GM21723 (cell line): ENCODE data around the gene ADPRM.
A peak's percentile ranks its signal among the peaks of the same experiment; 100 is the strongest.
"Not testable (repeated sequence)": the region's sequence is repeated elsewhere in the genome, so short reads cannot be mapped to it uniquely, and the experiment has no call there.

ENCODE experiments used
- ATAC-seq: cut with Tn5 transposase; IDR thresholded peaks from one replicate; pipeline ENCODE4 v1.9.1; 2021; ENCODE audit warnings: mild to moderate bottlenecking, moderate library complexity; ENCODE audit not compliant: unreplicated experiment

The ADPRM gene

DNA sequence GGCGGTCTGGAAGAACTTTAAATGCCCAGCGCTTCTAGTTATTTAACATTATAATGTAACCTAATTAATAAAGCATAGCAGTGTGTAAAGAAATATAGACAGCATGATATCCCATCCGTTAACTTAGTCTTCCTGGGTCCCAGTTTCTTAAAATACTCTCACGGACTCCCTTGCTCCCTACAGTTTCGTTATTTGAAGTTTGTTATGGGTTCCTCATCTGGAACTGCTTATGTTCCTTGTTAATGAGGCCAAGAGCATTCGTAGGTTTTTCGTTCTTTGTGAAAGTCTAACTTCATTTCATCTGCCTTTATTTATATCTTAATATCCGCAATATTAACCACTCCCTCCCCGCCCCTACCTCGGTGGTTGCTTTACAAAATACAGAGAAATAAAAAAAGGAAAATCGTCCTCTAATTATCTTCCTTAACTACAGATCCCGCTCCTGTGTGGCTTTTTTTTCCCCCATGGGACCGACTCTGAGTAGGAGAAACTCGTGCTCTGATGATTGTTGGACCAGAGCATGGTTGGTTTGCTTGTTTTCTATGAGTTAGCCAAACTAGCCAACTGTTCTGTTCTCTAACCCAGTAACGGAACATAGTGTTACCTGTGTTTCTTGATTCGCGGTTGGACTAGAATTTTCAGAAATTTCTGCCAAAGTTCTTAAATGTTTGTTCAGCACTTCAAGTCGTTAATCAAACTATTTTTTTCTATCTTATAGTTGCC lies 863 bp downstream of the ADPRM start:
- no peak for ATAC-seq

DNA sequence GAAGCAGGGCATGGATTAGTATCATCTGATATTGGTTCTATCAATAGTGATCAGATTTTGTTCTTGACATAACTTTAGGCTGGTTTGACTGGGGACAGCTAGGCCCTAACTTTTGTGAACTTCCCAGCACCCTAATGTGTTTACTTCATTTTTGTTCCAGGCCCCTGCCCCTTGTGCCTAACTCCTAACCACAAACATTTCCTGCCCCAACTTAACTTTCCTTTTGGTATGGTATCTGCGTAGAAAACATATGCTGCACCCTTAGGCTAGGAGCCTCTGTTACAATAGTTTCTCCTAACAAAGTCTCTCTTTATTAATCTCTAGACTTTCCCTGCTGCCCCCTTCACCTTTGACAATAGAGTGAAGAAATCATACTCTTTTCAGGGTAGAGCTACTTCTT lies 2.5 kb downstream of the ADPRM start:
- no peak for ATAC-seq

DNA sequence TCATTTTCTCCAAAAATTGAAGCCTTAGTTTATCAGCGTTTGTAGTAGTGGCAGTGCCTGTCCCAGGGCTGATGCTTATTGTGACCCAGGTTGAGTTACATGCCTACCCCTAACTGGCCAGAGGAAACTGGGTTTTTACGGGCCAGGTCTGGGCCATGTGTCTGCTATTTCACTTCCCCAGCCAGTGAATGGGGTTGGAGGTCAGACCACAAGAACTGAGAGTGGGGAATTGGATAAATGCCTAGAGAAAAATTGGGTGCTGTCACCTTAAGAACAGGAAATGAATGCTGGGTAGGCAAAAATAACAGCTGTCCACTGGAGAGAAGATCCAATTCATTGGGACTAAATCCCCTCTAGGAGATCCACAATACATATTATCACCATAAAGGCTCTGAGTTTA lies 5.2 kb downstream of the ADPRM start:
- no peak for ATAC-seq

DNA sequence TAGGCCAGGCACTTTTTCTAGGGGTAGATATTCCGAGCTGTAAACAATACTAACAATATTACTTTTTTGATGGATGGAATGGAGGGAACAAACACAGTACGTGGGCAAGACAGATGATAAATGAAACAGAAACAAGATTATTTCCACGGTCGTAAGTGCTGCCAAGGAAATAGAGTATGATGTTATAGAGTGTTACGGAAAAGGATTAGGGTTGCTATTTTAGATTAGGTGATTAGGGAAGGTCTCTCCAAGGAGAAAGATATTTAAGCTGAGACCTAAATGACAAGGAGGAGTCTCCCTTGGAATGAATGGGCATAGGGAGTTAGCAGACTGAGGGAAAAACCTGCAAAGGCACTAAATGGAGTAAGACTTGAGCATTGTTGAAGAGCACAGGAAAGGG lies 8.3 kb downstream of the ADPRM start:
- no peak for ATAC-seq

DNA sequence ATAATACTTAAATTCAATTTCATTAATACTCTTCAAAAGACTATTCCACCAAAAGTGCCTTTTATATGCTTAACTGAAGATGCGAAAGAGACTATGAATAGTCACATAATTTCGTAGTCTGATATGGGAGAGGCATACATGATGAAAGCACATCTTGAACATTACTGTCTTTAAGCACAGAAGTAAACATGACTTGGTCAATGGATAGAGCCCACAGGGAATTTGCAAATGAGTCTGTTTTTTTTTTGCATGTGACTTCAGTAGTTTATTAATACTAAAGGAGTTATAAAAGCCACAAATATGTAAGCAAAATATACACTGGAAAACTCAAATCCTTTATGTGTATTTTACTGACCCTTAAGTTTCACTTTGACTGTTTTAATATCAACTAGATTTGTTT lies 15.9 kb downstream of the ADPRM start:
- ATAC-seq, result no peak

DNA sequence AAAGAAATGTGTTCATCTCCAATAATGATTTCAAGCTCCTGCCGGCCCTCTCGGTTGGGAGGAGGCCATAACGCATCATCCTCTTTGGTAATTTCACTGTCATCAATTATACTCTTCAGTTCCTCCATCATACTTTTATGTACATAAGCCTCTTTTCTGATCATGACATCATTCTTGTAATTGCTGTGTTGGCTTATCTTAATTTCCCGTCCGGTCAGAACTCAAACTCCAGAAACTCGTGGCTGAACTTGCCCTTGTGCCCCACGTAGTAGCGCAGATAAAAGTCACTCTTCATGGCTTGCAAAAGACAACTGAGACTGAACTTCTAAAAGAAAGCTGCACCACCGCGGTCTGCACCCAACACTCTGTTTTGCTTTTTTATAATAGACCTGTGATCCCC lies 18.8 kb downstream of the ADPRM start:
- no peak for ATAC-seq

DNA sequence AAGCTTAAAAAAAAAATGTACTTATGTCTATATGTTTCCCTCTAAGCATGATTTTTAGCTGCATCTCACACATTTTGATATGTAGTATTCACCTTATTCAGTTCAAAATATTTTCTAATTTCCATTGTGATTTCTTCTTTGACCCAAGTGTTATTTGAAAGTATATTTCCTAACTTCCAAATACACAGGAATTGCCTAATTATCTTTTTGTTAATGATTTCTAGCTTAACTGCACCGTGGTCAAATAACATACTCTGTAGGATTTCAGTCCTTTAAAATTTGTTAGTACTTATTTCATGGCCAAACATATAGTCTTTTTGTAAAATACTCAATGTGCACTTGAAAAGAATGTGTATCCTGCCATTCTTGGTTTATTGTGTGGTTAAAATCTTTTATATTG lies 21.2 kb downstream of the ADPRM start:
- no peak for ATAC-seq

DNA sequence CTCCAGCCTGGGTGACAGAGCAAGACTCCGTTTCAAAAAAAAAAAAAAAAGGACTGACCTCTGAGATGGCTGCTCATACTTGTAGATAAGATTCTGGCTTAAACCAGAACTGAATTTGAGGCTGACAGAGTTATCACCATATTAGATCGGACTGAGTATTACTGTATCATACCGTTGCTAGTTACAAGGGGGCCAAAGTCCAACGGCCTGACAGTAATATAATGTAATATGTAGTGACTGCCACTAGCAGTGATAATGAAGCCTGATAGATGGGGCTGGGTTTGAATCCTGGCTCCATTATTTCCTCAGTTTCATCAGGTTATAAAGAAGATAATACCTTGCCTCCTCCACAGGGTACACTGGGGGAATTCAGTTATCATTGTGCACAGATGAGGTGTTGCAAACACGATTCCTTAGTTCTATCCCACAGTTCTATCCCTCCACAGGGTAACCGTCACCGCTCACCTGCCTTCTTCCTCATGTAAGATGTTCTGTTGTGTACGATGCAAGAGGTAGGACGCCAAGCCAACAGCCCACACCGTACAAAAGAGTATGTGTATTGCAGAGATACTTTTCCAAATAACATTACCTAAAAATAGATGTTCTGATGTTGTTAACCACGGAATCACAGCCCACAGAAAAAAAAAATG lies 27.3 kb downstream of the ADPRM start:
- ATAC-seq, result no peak

DNA sequence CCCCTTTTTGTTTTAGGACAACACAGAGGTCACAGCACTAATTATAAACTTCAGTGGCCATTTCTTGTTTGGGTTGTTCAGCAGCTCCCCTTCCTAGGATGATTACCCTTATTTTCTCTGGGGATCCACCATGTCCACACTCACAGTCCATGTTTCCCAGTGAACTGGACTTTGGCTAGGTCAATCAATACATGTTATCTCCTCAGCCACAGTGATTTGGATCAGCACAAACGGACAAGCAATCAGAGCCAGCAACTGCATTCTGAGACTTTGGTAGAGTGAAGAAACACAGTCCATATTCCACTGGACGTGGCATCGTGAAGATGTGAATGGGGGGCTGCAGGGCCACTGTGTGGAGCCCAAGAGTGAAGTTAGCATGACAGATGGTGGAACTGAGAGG lies 27.9 kb downstream of the ADPRM start:
- ATAC-seq, result no peak

DNA sequence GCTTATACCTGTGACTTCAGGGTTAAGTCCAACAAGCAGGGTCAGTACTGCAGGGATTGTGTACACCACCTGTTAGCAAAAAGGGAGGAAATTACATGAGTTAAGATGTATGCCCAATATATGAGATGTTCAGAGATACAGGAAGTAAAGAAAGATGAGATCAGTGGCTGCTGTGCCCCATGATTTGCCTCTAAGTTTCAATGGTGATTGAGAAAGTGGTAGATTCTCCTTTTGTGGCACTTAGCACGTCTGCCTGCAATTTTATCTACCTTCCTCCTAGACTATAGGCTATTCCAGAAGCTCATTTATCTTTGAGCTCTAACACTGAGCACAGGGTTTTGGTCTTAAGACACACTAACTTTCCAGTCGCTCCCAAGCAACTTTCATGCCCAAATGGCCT lies 28.8 kb downstream of the ADPRM start:
- ATAC-seq, result no peak

DNA sequence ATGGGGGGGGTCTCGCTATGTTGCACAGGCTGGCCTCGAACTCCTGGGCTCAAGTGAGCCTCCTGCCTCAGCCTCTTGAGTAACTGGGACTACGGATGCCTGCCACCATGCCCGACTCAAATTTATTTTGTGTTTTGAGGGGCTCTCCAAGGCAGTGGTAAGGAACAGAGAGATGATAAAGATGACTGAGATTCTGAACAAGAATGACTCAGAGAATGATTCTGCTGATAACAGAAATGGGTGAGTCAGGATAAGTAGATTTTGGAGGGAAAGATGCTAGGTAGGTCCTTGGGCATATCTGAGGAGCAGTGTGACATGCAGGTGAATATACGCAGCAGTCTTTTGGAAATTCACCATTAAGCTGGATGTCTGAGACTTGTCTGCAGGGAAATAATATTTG lies 29.8 kb downstream of the ADPRM start:
- ATAC-seq, result no peak

DNA sequence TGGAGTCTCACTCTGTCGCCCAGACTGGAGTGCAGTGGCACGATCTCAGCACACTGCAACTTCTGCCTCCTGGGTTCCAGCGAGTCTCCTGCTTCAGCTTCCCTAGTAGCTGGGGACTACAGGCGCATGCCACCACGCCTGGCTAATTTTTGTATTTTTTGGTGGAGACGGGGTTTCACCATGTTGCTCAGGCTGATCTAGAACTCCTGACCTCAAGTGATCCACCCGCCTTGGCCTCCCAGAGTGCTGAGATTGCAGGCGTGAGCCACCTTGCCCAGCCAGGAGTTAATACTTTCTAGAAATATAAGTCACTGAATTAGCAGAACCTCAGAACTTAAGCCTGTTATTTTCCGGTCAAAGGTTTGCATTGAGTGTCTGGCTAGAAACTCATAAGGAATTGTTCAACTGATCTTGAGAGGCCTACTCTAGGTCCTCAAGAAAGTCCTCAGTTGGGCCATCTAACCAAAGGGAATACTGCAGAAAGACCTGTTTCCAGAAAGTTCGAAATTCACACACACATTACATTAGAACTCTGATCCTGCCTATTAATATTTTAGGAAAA lies 31.0 kb downstream of the ADPRM start:
- no peak for ATAC-seq

DNA sequence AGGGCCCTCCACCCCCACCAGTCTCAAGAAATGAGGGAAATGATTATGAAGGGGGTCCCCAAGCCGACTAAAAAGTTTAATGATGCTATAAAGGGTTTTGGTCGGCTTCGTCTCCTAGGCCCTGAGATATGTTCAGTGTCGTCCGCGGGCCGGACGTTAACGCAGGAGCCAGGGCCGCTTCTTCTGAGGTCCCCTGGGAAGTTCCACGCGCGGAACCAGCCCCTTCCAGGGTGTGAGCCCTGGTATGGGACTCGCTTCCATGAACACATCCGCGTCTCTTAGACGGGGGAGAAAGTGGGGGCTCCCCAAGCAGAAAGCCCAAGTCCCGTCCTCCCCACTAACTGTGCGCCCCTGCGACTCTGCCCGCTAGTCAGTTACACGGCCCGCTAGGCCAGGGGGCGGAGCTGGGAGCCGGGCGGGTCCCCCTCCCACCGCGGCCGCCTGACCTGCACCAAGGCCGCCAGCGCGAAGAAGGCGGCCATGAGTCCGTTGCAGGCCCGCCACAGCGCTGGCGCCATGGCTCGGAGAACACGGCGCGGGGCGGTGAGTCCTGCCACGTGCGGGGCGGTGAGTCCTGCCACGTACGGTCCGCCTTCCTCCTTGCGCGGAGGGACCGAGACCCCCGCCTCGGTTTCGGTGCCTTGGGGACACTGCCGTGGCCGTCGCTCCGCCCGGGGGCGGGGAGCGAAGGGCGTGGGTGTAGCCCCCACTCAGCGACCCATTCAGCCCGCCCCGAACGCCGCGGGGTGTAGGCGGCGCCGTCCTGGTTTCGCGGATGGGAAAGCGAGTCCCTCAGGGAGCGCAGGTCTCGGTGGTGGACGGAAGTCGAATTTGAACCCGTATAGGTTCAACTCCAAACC lies 32.2 kb downstream of the ADPRM start, which contains the start of gene TMEM220:
TSS of gene TMEM220 (minus strand) at position 690 of the 860 bp plus-strand sequence. CDS start at position 518, 172 bp downstream.
- peak; percentile 80 for ATAC-seq

DNA sequence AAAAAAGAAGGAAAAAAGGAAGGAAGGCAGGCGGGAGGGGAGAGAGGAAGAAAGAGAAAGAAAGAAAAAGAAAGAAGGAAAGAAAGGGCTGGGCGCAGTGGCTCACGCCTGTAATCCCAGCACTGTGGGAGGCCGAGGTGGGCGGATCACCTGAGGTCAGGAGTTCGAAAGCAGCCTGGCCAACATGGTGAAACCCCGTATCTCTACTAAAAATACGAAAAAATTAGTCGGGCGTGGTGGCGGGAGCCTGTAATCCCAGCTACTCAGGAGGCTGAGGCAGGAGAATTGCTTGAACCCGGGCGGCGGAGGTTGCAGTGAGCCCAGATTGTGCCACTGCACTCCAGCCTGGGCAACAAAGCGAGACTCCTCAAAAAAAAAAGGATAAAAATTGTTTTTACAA lies 32.9 kb downstream of the ADPRM start:
- ATAC-seq, result not testable (repeated sequence)

DNA sequence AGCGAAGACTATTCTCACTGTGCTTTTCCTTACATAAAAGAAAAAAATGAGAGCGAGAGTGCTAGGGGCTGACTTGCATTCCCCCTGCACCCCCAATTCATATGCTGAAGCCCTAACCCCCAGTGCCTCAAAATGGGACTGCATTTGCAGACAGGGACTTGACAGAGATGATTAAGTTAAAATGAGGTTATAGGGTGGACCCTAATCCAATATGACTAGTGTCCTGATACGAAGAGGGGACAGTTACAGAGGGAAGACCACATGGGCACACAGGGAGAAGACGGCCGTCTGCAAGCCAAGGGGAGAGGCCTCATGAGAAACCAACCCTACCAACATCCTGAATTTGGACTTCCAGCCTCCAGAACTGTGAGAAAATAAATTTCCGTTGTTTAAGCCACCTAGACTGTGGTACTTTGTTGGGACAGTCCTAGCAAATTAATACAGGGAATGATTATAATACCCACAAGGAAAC lies 34.0 kb downstream of the ADPRM start:
- ATAC-seq, result no peak

DNA sequence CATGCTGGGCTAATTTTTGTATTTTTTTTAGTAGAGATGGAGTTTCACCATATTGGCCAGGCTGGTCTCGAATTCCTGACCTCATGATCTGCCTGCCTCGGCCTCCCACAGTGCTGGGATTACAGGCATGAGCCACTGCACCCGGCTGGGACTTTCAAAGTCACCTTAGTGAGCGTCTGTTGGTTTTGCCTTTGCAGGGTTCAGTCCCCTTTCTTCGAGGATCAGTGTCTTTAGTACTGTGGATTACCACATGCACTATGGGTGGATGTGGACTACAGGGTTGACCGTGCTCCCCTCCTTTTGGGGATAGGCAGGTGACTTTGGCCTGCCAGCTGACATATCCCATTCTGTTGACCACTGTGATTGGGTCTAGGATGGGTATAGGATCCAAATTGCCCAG lies 34.7 kb downstream of the ADPRM start:
- not testable (repeated sequence) for ATAC-seq

DNA sequence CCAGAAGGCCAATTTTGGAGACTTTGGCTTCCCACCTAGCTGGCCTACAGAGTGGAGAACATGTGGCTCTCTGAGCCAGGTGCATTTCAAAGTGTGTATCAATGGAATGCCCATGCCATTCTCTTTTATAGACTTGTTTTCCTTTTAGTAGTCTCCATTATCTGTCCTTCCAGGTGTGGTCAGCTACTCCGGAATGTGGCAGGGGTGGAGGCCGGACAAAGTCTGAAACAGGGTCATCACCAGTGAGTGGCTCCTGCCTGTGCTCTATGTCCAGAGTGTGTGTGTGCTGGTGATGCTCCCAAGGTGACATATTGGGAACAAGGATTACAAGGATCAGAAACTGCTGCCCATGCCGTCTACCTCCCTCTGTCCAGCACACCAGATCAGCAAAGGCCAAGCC lies 36.3 kb downstream of the ADPRM start:
- ATAC-seq, result no peak

DNA sequence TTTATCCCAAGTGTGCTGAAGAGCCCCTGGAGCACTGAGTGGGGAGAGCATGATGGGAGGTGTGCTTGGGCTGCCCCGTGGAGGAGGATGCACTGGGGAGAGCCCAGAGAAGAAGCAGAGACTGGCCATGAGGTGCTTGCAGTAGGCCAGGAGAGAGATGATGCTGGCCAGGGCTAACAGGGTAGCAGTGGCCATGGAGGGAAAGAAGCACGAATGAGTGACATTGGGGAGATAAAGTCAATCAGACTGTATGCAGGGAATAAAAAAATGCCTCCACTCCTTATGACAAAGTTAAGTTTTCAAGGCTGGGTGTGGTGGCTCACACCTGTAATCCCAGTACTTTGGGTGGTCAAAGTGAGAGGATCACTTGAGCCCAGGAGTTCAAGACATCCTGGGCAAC lies 37.9 kb downstream of the ADPRM start:
- no peak for ATAC-seq

DNA sequence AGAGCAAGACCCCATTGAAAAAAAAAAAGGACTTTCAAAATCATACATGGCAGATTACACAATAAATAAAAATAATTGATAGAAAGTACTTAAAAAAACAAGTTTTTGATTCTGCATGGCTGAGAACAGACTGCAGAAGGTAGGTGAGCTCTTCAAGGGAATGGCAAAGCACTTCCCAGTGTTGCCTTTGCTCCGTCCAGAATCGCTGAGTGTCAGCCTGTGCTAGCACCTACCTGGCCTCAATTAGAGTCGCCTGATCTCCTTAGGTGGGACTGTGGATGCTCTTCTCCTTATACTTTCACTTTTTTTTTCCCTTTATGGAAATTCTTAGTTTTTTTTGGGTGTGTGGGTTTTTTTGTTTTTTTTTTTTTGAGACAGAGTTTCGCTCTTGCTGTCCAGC lies 38.4 kb downstream of the ADPRM start:
- ATAC-seq, result no peak

DNA sequence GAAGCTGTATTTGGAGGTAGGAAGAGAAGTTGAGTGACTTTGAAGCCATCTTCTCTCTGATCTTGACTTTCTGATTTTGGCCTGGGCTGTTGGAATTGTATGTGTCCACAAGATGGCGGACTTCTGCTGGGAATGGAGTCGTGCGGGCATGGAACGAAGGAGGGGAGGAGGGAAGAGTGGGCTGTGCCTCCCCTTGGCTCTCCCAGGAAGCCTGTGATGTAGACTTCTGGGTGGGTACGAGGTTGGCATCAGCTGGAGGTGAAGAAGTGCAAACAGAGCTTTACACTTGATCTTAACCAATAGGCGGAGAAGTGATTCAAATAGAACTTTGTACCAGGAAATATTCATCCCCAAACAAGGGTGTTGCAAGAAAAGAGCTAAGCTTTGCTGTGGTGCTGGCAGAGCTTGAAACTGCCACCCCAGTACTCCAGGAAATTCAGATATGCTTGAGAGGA lies 39.8 kb downstream of the ADPRM start:
- ATAC-seq, result no peak

DNA sequence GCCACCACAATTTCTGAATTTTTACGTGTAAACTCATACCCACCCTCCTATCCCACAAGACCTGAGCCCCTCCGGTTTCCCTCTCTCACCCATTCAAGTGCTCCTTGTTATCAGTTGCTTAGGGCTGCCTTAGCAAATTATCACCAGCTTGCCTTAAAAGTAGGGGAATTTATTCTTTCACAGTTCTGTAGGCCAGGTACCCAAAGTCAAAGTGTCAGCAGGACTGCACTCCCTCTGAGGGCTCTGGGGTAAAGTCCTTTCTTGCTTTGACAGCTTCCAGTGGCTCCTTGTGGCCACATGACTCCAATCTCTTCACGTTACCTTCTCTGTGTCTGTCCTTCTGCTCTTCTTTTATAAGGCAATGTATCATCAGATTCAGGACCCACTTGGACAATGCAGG lies 40.3 kb downstream of the ADPRM start:
- ATAC-seq, result no peak
